Melanocyte of skin (primary cell): ENCODE results near the gene ARHGAP28. TPM values are rescaled to one million over a fixed set of nuclear protein-coding genes. Genes with fewer than 3 reads are reported as not detected.

ENCODE experiments used
- small RNA-seq, 2 donors: library from RNA; depleted of rRNA; stranded (forward); fragments of <200 nt; gene quantifications; one replicate each; pipeline ENCODE3, GENCODE V24; 2012
- total RNA-seq, 2 donors: library from RNA; depleted of rRNA; stranded (reverse); fragments of >200 nt; gene quantifications; 2 replicates each; pipeline ENCODE4 v1.2.3, GENCODE V29; 2012

ARHGAP28 gene
- 1 to 10 TPM in 1 of 2 donors, under 1 TPM in 1; 0.34 to 1.7 TPM for total RNA-seq

GRCh38 chr18:6729247-6730091 is at the start of gene ARHGAP28:
Gene ARHGAP28 (plus strand): TSS chr18:6729716. CDS start chr18:6729822, 106 bp downstream.

Small RNA genes lying within 50 kb of the gene (small RNA-seq; reads per million reads assigned to genes)
- gene RNU6-916P, result 0 reads per million in 2 donors
